ENCODE data around the gene C3orf33.
"Not testable (repeated sequence)": the region's sequence is repeated elsewhere in the genome, so short reads cannot be mapped to it uniquely, and the experiment has no call there.

C3orf33 gene
- total RNA-seq, result 0.17 to 1.6 (median 0.72) reads per million in 18 experiments

GRCh38 chr3:155805802-155806618, at the start of gene C3orf33:
Gene C3orf33 (minus strand): TSS chr3:155806278. CDS start chr3:155806252, 26 bp downstream.
- peak; percentile 61 to 79 for DNase-seq

GRCh38 chr3:155854141-155854940, 48.3 kb upstream of the C3orf33 start, which contains the start of gene SLC33A1:
Gene SLC33A1 (minus strand): TSS chr3:155854427. CDS start chr3:155853997, 430 bp downstream.
- peak; percentile 100 for DNase-seq

- DNase-seq, result peak in 1 of 2 donors; percentile 24
Observed at GRCh38 chr3:155853214-155854140, 47.4 kb upstream of the C3orf33 start.

GRCh38 chr3:155852341-155852740, 46.3 kb upstream of the C3orf33 start:
- DNase-seq, result no peak

- not testable (repeated sequence) for DNase-seq
Observed at GRCh38 chr3:155849404-155849803, 43.3 kb upstream of the C3orf33 start.

GRCh38 chr3:155847993-155848392, 41.9 kb upstream of the C3orf33 start:
- DNase-seq, result no peak

- DNase-seq, result no peak
Observed at GRCh38 chr3:155846119-155846518, 40.0 kb upstream of the C3orf33 start.

GRCh38 chr3:155843569-155843968, 37.5 kb upstream of the C3orf33 start:
- no peak for DNase-seq

- DNase-seq, result no peak
Observed at GRCh38 chr3:155835341-155836071, 29.4 kb upstream of the C3orf33 start.

- not testable (repeated sequence) for DNase-seq
Observed at GRCh38 chr3:155828490-155829098, 22.5 kb upstream of the C3orf33 start.

GRCh38 chr3:155815030-155815545, 9.0 kb upstream of the C3orf33 start:
- no peak for DNase-seq

GRCh38 chr3:155813224-155813623, 7.1 kb upstream of the C3orf33 start:
- DNase-seq, result not testable (repeated sequence)

GRCh38 chr3:155809181-155809580, 3.1 kb upstream of the C3orf33 start:
- no peak for DNase-seq

- no peak for DNase-seq
Observed at GRCh38 chr3:155807823-155808222, 1.7 kb upstream of the C3orf33 start.

GRCh38 chr3:155805204-155805801, 775 bp downstream of the C3orf33 start:
- DNase-seq, result peak; percentile 20 to 34

GRCh38 chr3:155804323-155804722, 1.8 kb downstream of the C3orf33 start:
- DNase-seq, result no peak

GRCh38 chr3:155792532-155792931, 13.5 kb downstream of the C3orf33 start:
- no peak for DNase-seq

GRCh38 chr3:155791190-155791589, 14.9 kb downstream of the C3orf33 start:
- peak; percentile 5 to 6 for DNase-seq

GRCh38 chr3:155790272-155790925, 15.7 kb downstream of the C3orf33 start:
- DNase-seq, result no peak
